HUDEP-2 (cell line): ENCODE measurements around the gene CCDC85C.

Experiments used
- DNase-seq, 76 experiments: peaks; one replicate each; lab custom pipeline; 2025; ENCODE audit not compliant: unreplicated experiment in 76 of 76; lab: John Stamatoyannopoulos, UW

CCDC85C gene

DNA sequence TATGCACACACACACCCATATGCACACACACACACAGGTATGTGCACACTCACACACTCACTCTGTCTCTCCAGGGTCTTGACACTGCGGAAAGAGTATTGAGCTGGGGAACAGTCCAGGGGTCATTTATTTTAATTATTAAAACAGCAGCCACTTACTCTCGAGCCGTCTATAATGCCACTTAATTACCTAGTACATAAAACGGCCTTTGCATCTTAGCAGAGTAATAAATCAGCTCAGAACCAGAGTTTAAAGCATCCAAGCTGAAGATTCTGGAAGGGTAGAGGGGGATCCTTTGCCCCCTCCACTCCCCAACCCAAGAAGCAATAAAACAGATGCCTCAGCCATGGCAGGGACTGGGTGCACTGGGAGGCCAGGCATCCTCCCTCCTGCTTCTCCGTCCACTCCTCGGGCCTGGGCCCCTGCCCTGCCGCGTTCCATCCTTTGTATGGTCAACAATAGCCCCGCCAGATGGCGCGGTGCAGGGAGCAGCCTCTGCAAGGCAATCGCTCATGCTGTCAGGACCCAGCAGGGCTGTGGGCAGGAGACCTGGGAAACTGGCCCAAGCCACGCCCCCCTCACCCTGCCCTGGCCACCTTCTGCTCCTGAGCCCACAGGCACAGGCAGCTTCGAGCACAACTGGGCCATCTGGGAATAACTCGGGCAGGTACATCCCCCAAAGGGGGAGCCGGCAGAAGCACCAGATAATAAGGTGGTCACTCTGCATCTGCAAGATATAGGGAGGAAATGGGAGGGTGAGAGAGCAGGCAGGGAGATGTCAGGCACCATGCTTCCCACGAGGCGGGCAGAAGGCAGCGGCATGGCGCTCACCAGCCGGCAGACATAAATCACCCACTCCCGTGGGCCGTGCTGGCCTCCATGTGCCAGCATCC lies 40.9 kb downstream of the CCDC85C start:
- peak in 5 of 76 experiments; percentile 2 to 12 (median 8) for DNase-seq

DNA sequence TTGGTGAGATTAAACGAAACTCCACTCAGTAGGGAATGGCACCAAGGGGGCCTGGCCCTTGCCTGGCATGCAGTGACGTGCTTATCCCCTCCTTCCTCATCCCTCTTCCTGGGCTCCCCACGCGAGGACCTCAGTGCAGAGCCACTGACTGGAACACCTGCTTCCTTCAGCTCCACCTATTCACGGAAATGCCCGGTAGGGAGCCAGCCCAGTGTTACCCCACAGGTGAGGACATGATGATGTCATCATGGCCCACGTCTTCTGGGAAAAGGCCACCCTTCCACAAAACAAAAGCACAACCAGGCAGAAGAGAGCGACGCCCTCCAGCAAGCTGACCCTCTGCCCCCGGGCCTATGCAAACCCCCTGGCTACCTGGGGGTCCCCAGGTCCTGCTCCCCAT lies 42.1 kb downstream of the CCDC85C start:
- DNase-seq, result no peak

DNA sequence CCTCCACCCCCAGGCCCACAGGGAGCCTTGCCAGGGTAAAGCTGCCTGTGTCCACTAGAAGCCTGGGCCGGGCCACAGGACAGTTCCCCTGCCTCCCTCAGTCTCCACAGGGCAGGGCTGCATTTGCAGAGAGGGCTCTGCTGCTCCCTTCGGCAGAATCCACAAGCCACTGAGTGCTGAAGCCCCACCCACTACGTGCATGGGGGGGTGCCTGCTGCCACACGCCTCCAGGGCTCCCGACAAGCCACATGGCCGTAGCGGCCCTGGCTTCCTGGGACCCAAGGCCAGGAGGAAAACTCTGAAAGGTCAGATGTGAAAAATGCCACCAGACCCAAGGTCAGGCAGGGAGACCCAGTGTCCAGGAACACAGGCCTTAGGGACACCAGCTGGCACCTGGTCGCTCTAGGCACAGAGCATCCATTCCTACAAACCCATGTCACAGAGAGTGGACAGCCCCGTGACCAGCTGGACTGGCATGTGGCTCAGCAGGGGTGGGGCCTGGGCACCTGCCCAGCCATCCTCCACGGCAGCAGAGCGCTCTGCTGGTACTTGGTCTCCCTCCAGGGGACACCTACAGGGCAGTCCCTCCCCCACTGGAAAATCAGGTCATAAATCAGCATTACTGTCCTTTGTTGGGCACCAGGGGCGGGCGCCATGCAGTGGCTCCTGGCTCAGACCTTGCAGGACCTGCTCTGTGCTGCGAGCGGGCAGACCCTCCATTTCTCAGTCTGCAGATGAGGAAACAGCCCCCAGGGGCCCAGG lies 42.9 kb downstream of the CCDC85C start:
- DNase-seq, result no peak

DNA sequence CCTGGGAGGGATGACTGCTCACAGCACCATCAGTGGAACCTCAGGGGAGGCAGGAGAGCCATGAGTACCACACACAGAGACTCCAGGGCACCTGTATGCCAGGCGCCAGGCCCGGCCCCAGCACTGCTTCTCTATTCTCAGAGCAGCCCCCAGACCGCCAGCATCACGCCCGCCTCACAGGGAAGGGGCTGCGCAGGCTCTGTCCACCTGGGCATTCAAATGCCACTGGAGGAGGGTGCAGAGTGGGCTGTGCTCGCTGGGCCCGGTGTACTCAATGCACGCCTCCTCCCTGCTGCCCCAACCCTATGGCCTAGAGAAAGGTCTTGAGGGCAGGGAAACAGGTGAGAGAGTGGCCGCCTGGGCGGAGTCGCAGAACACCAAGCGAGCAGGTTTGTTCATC lies 43.6 kb downstream of the CCDC85C start:
- no peak for DNase-seq

DNA sequence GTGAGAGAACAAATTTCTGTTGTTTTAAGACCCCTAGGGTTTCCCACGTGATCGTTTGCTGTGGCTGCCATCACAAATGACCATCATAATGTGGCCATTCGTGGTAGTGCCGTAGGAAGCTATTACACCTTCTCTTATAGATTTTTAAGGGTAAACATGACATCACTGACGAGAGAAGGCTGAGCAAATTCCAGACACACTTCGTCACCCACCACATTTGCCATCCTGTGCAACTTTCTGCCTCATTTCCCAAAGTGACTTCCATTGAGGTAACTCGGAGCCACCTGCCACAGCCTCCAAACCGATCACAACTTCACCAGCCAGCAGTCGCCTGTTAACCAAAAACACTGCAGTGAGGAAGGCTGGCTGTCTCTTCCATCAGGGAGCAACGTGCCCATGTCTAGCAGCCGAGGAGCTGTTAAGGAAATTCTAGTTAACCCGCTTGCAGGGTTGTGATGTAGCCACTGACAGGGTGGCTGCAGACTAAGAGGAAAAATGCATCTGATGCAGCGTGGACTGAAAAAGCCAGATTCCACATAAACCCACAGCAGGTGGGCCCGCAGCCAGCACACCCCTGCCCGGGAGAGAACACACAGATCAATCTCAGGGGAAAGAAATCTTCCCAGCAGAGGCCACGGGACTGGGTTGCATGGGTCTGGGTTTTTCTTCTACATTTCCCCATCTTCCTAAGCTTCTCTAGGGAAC lies 44.6 kb downstream of the CCDC85C start:
- no peak for DNase-seq

DNA sequence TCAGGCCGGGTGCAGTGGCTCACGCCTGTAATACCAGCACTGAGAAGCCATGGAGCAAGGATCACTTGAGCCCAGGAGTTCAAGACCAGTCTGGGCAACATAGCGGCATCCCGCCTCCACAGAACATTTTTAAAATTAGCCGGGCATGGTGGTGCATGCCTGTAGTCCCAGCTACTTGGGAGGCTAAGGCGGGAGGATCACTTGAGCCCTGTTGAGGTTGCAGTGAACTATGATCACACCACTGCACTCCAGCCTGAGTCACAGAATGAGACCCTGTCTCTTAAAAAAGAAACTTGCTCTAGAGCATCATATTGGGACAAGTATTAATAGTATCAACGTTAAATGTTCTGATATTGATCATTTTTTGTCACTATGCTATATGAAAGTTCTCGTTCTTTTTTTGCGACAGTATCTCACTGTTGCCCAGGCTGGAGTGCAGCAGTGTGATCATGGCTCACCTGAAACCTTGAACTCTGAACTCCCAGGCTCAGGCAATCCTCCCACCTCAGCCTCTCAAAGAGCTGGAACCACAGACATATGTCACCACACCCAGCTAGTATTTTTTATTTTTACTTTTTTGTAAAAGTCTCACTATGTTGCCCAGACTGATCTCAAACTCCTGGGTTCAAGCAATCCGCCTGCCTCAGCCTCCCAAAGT lies 47.7 kb downstream of the CCDC85C start:
- DNase-seq, result no peak

DNA sequence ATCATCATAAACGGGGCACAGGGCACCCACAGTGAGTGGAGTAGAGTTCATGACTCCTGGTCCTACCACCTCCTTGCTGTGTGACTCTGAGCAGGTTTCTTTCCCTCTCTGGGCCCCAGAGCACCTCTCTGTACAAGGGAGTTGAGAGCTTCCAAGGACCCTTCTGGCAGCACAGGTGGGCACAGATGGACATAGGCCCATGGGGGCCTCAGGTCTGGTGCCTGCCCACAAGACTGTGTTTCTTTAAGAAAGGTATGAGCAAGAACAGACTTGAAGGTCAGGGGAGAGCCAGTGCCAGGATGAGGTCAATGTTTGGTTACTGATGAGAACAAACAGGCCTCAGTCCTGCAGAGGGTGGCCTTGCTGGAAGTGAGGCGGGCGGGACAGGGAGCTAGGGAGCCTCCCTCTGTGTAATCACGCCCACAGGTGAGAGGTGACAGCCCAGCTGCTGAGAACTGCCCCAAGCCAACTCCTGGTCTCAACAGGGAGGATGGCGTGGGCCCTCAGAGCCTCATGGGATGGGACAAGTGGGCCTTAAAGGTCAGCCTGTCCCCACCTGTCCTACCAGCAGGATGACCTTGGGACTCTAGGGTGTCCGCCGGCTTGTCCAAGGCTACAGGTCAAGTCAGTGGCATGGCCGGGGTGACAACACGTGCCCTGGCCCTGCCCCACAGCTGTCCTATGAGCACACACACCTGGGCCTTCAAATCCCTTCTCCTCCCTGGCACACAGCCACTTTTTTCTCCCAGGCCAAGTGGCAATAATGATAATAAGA lies 49.1 kb downstream of the CCDC85C start:
- DNase-seq, result no peak

DNA sequence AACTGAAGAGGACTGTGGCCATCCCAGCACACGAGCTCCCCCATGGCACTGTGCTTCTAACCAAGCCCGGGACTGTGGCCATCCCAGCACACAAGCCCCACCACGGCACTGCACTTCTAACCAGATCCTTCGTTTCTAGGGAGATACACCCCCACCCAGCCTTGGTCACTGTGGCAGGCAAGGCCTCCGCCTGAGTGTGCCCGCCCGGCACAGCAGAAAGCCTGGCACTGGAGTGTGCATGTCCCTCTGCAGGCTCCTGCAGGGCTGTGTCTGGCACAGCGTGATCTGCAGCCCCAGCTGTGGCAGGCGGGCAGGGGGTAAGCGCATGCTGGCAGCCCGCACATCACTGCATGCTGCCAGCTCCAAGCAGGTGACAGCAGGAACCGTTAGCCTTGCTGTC lies 49.8 kb downstream of the CCDC85C start:
- DNase-seq, result no peak

DNA sequence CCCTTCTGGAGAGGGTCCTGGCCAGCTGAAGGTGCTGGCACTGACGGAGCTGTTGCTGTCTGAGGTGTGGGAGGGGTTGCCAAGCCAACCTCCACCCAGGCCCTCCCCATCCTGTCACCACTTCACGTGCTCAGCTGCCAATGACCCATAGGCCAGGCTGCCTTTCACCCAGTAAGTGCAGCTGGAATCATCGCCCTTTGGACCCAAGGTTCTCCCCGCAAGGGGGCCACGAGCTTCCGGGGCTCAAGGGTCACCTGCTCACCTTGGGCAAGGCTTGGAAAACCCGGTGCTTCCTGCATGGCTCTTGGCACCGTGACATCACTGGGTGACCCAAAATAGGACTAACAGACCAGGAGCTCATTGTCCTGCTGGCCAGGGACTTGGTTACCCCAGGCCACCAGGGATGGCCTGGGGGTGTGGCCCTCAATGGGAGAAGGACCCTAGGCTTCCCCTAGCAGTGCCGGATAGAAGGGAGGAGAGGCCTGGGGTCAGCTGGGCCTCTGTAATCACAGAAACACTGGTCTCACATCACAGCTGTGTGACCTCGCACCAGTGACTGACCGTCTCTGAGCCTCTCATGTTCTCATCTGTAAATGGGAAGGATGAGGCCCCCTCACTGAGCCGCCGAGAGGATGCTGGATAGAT lies 51.3 kb downstream of the CCDC85C start:
- no peak for DNase-seq

DNA sequence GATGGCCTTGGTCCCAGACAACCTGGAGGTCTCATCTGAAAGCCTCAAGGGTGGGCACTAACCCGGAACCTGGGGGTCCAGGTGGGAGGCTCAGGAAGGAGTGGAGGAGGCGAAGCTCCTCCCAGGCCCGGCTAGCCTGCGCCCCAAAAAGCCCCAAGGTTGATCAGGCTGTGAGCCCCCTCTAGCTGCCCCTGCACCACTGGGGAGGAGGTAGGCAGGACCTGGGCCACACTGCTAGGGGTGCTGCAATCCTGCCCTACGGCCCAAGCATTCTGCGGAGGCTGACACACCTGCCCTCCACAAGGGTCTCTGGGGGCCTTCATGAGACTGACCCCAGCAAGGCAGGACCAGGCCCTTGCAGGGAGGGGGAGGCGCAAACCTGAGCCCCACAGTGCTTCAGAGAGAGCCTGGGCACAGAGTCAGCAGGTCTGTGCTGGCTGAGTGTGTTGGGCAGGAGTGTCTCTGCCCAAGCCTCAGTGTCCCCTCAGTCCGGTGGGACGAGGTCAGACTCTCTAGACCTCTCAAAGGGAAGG lies 51.9 kb downstream of the CCDC85C start:
- DNase-seq, result no peak

DNA sequence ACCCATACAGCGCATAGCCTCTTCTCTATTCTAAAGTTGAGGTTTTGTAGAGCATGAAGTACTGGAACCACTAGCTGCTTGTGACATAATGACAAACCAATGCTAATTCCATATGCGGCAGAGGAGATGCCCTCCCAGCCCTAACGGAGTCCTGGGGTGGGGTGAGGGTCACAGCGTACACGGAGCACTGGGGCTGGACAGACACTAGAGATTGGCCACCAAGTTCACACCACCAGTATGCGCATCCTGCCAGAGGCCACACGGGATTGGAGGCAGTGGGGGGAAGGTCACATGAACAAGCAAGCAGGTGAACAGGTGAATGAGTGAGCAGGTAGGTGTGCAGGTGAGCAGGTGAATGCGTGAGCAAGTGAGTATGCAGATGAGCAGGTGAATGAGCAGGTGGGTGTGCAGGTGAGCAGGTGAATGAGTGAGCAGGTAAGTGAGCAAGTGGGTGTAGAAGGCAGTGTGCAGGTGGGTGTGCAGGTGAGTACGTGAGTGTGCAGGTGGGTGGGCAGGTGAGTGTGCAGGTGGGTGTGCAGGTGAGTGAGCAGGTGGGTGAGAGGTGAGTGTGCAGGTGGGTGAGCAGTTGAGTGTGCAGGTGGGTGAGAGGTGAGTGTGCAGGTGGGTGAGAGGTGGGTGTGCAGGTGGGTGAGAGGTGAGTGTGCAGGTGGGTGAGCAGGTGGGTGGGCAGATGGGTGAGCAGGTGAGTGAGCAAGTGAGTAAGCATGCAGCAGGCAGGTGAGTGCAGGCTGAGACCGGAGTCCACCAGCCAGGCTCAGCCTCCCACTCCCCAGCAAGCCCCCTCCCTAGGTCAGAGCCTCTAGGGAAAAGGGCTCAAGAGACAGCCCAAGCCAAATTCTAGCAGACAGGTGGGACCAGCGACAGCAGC lies 52.7 kb downstream of the CCDC85C start:
- DNase-seq, result no peak

DNA sequence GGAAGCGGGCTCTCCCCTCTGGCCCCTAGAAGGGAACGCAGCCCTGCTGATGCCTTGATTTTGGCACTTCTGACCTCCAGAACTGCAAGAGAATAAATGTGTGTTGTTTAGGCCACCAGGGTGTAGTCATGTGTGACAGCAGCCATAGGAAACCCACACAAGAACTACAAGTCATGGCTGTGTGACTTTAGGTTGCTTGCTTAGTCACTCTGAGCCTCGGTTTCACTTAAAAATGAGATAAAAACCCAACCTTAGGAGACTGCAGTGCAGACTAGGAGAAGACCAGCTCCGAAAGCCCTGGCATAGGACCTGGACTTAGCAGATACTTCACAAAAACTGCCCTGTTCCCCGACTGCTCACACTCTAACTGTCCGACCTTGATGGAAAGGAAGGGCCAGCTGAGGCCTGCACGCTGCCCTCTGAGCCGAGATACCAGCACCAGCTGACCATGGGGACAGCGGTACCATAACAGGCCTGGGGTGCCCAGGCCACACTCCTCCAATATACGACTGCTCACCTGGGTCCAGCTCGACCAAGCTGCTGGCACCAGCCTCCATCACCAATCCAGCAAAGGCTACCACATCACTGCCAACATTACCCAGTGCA lies 53.5 kb downstream of the CCDC85C start:
- no peak for DNase-seq

DNA sequence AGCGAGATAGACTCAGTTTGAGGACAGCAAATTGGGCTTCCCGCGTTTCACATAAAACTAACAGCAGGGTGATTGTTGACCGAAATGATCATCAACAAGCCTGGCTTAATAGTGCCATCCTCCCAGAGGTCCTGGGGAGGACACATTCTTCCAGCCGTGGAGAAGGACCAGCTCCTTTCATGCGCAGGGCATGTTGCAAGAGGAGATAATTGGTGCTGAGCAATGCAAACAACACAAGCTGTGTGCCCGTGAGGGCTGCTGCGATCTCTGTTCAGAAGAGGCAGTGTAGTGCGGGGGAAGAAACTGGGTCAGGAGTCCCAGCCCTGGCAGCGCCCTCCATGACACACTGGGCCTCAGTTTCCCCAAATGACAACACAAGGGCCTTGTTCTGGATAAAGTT lies 54.3 kb downstream of the CCDC85C start:
- no peak for DNase-seq

DNA sequence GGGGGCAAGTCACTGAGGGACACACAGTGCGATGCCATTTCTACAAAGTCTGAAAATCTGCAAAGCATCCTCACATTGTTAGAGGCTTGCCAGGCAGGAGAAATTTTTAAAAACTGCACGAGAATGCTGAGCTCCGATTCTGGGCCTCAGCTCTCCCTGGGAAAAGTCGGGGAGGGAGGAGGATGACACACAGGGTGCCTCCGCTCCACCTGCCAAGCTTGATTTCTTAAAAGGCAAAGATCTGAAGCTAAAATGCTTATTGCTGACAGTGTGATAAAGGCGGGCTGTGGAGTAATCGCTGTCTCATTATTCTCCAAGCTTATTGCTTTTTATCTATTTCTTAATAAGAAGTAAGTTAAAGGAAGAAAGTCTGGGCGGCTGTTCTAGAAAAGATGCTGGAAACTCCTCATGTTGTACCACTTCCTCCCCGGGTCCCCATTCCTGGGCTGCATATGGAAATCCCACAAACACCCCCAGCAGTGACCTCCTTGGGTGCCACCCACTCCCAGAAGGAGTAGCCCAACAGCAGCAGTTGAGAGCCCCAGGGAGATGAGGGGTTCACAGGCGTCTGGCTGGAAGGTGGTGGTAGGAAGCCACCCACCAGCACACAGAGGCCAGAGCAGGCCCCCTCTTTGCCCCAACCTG lies 55.0 kb downstream of the CCDC85C start:
- DNase-seq, result no peak

DNA sequence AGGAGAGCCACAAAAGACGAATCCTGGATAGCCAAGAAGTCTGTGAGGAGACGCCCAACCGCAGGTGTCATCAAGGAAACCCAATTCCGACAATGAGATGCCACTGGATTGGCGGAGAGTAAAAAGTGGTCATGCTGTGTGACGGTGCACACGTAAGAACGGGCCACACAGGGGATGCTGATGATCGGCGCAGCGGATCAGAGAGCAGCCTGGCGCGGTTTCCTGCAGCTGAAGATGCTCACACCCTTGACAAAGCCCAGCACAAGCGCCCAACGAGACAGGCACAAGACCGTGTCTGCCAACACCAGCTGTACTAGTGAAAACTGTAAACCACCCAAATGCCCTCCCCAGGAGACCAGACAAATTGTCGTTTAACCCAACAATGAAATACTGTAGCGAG lies 55.8 kb downstream of the CCDC85C start:
- no peak for DNase-seq

DNA sequence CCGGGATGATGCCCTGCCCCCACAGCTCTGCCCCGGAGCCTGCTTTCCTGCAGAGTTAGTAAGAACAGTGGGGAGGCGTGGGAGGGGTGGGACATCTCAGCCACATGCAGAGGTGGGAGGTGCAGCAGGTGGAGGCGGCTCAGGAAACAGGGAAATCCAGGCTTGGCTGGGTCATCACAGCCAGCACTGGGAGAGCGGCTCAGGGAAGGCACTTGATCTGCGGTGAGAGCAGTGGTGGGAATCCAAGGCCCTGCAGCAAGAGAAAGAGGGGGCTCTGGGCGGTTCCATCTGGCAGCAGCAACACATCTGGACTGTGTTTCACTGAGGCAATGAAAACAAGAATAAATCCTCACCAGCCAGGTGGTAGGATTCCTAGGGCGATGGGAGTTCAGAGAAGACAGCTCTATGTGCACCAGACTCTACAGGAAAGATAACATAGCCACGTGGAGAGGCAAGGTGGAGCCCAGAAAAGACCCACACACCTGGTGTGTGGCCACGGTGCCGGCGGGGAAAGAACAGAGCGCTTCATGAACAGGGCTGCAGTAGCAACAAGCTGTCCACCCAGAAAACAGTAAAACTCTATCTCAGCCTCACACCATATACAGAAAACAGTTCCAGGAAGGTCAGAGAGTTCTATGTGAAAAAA lies 57.6 kb downstream of the CCDC85C start:
- DNase-seq, result no peak

DNA sequence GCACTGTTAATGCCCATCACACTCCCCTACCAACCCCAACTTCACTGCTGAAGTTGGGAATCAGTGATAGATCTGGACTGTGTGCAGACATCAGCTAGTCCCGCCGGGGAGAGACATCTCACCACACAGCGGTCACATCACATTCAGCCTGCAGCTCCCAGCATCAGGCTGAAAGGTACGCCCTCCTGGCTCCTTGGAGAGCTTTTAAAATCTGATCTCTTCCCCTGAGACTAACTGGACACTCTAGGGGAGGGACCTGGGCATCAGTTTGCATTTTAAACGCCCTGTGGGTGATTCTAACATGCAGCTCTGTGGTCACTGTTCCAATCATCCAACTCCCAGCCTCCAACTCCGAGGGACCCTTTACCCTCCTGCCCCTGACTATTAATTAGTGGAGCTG lies 58.4 kb downstream of the CCDC85C start:
- no peak for DNase-seq
